K562 (cell line): Measurements from ENCODE around the gene CENPP. TPM values are rescaled to one million over a fixed set of nuclear protein-coding genes. Genes with fewer than 3 reads are reported as not detected.

Source experiments
- AFF1 ChIP-seq, 2 experiments: fragments of 450-650 bp; IDR thresholded peaks; 2 replicates each; pipeline ENCODE4 v1.6.1; 2018; ENCODE audit warnings: mild to moderate bottlenecking in 2 of 2, low read depth in 1 of 2; ENCODE audit not compliant: partially characterized antibody in 2 of 2
- CEBPB ChIP-seq: fragments of 450-650 bp; IDR thresholded peaks from 2 replicates; pipeline ENCODE4 v1.6.1; 2016; ENCODE audit warnings: missing genetic modification characterization, missing compliant biosample characterization
- CTCFL ChIP-seq: IDR thresholded peaks from 2 replicates; pipeline ENCODE4 v1.6.1; 2011; ENCODE audit warnings: borderline replicate concordance, low read depth, mild to moderate bottlenecking, moderate library complexity, low read length; ENCODE audit not compliant: insufficient read depth, poor library complexity, severe bottlenecking
- HMGN3 ChIP-seq: IDR thresholded peaks from 2 replicates; pipeline ENCODE4 v1.6.1; 2011; ENCODE audit warnings: borderline replicate concordance, low read depth, mild to moderate bottlenecking, mixed read lengths, low read length; ENCODE audit not compliant: insufficient read length; ENCODE audit errors: extremely low read depth
- ILK ChIP-seq: fragments of 450-650 bp; IDR thresholded peaks from 2 replicates; pipeline ENCODE4 v1.6.1; 2016; ENCODE audit warnings: missing genetic modification characterization, low read depth, mild to moderate bottlenecking, missing compliant biosample characterization, moderate library complexity, borderline replicate concordance
- RFX7 ChIP-seq: fragments of 250-450 bp; sonication (Bioruptor Pico); IDR thresholded peaks from 2 replicates; pipeline ENCODE4 v1.5.1; 2021; ENCODE audit warnings: mild to moderate bottlenecking
- SNIP1 ChIP-seq: fragments of 450-650 bp; IDR thresholded peaks from 2 replicates; pipeline ENCODE4 v1.7.1; 2017; ENCODE audit warnings: low read depth, mild to moderate bottlenecking
- SNRNP70 ChIP-seq: fragments of 200-400 bp; formaldehyde crosslinking; optimal IDR thresholded peaks from 2 replicates; pipeline ENCODE3; 2017; ENCODE audit warnings: low read depth, low read length
- VEZF1 ChIP-seq: fragments of 200-800 bp; sonication (Bioruptor generic); IDR thresholded peaks from 2 replicates; pipeline ENCODE4 v1.6.1; 2017; ENCODE audit warnings: missing genetic modification characterization, missing compliant biosample characterization
- YBX1 ChIP-seq: fragments of 450-650 bp; IDR thresholded peaks from 2 replicates; pipeline ENCODE4 v1.7.1; 2016; ENCODE audit warnings: mild to moderate bottlenecking
- ZNF146 ChIP-seq: IDR thresholded peaks from one replicate; pipeline ENCODE4 v1.6.1; 2018; ENCODE audit warnings: missing compliant biosample characterization; ENCODE audit not compliant: unreplicated experiment
- ZNF431 ChIP-seq: sonication (generic); formaldehyde crosslinking; IDR thresholded peaks from 2 replicates; pipeline ENCODE4 v1.8.0; 2022; ENCODE audit warnings: mild to moderate bottlenecking, missing genetic modification reagents
- polyA plus RNA-seq, 8 experiments: library from polyadenylated mRNA; depleted of rRNA in 4 of 8; stranded (reverse) in 5 of 8; unstranded in 3 of 8; fragments of >200 nt; fragmentation: Nextera tagmentation in 2 of 8; fragmentation: Illumina TruSeq in 1 of 8; extraction: Ambion mirVana in 2 of 8; extraction: Trizol in 1 of 8; gene quantifications; 2 replicates each; pipeline versions ENCODE4 v1.2.1 to v1.2.3, GENCODE V29; 2011 to 2014; ENCODE audit warnings: inconsistent platforms in 1 of 8, missing spikeins in 1 of 8
- total RNA-seq, 7 experiments: library from RNA; depleted of rRNA in 6 of 7; stranded (reverse); fragments of >200 nt in 6 of 7; fragmentation: Illumina TruSeq in 2 of 7; extraction: Trizol in 2 of 7; gene quantifications; 2 replicates each; pipeline versions ENCODE4 v1.2.1 to v1.2.3, GENCODE V29; 2011 to 2021; ENCODE audit warnings: low replicate concordance in 1 of 7

Gene CENPP
- total and polyA plus RNA-seq, 9 of the 15 experiments (the other 6 are each of a cell fraction or from before 2014, with no cell fraction given), result 8.0 to 28.5 (median 17.9) TPM

- TF ChIP-seq AFF1 (IDR thresholded peaks at IDR 0.05; ENCODE audit: low read depth in 1 of 2, partially characterized antibody in 2 of 2) (no peak), VEZF1 (CRISPR knock-in tag) (no peak), CTCFL (no peak), ZNF146 (no peak), YBX1 (no peak), HMGN3 (no peak), SNIP1 (no peak), ILK (tag) (no peak), CEBPB (no peak), RFX7 (CRISPR knock-in tag) (no peak), ZNF431 (no peak), SNRNP70 (no peak)
These were observed 221.6 kb downstream of the CENPP start (continued) for GRCh38 chr9:92547356-92547755.
